Endodermal cell (in vitro differentiated cells): ENCODE data around the gene CDK10. TPM values are rescaled to one million over a fixed set of nuclear protein-coding genes. Genes with fewer than 3 reads are reported as not detected.

Experiments
- DNase-seq: peaks from one replicate; pipeline ENCODE4 v3.0.0-alpha.2; 2017
- H3K27ac ChIP-seq: 2 replicates; pipeline ENCODE4 v1.5.1; 2013; ENCODE audit warnings: mild to moderate bottlenecking, low read depth, low read length, moderate library complexity
- H3K27me3 ChIP-seq: 2 replicates; pipeline ENCODE4 v1.6.1; 2013; ENCODE audit warnings: mild to moderate bottlenecking, low read length, moderate library complexity; ENCODE audit not compliant: insufficient read depth, control insufficient read depth, poor library complexity, severe bottlenecking
- H3K36me3 ChIP-seq: 2 replicates; pipeline ENCODE4 v1.7.0; 2013; ENCODE audit warnings: mild to moderate bottlenecking, low read length, moderate library complexity; ENCODE audit not compliant: control insufficient read depth, insufficient read depth
- H3K4me1 ChIP-seq: one replicate; pipeline ENCODE4 v1.7.0; 2013; ENCODE audit warnings: low read length; ENCODE audit not compliant: control insufficient read depth, insufficient read depth
- H3K4me3 ChIP-seq: 2 replicates; pipeline ENCODE4 v1.5.1; 2013; ENCODE audit warnings: mild to moderate bottlenecking, low read length, moderate library complexity
- H3K9ac ChIP-seq: 2 replicates; pipeline ENCODE4 v1.6.1; 2013; ENCODE audit warnings: mild to moderate bottlenecking, low read length, moderate library complexity; ENCODE audit not compliant: poor library complexity, severe bottlenecking; ENCODE audit errors: extremely low read depth
- H3K9me3 ChIP-seq: 2 replicates; pipeline ENCODE4 v1.6.1; 2013; ENCODE audit warnings: mild to moderate bottlenecking, low read length, moderate library complexity; ENCODE audit not compliant: control insufficient read depth
- H3K27ac Mint-ChIP-seq: 2 replicates; pipeline ENCODE4 v1.8.0; 2020; ENCODE audit warnings: mixed read lengths
- H3K27me3 Mint-ChIP-seq: 2 replicates; pipeline ENCODE4 v1.8.0; 2021; ENCODE audit warnings: mild to moderate bottlenecking, mixed read lengths; ENCODE audit not compliant: insufficient read depth
- H3K36me3 Mint-ChIP-seq: 2 replicates; pipeline ENCODE4 v1.8.0; 2020; ENCODE audit warnings: low read depth, mixed read lengths
- H3K4me1 Mint-ChIP-seq: 2 replicates; pipeline ENCODE4 v1.8.0; 2020; ENCODE audit warnings: mixed read lengths
- H3K4me3 Mint-ChIP-seq: 2 replicates; pipeline ENCODE4 v1.8.0; 2020; ENCODE audit warnings: mild to moderate bottlenecking, moderate library complexity, mixed read lengths
- H3K9me3 Mint-ChIP-seq: 2 replicates; pipeline ENCODE4 v1.8.0; 2020; ENCODE audit warnings: mild to moderate bottlenecking, mixed read lengths
- CTCF ChIP-seq: fragments of 200-600 bp; sonication (generic); conservative IDR thresholded peaks from 2 replicates; pipeline ENCODE4 v1.5.0; 2021; ENCODE audit warnings: antibody characterized with exemption, mild to moderate bottlenecking
- WGBS, 2 experiments: methylation state at CpG; one replicate each; pipeline versions ENCODE4 v1.1.5 to v1.1.7; 2013; ENCODE audit warnings: missing lambda C conversion rate in 2 of 2, mixed read lengths in 1 of 2; ENCODE audit not compliant: insufficient coverage in 1 of 2, insufficient read length in 1 of 2; 5-methylcytosine and 5-hydroxymethylcytosine counted together
- total RNA-seq, 2 donors: library from RNA; stranded (reverse); fragmentation: NEBNext Ultra II Directional in 1 of 2; extraction: Animal tissue kit (Norgen Biotek cat#: 25700) in 1 of 2; gene quantifications; 2 replicates in 1 of 2; 3 replicates in 1 of 2; pipeline ENCODE4 v1.2.1, GENCODE V29; 2021

CDK10 gene
- total RNA-seq, 2 donors from 2014 or later, result 108 to 123 TPM

GRCh38 chr16:89700100-89700648 is 13.7 kb downstream of the CDK10 start:
- H3K4me1 ChIP-seq, result peaks cover 4% of the 10 kb centered on the region
- no peaks in the 10 kb centered on the region for H3K9me3 Mint-ChIP-seq
- H3K4me1 Mint-ChIP-seq, result peaks cover 4% of the 10 kb centered on the region
- 1 to 3% methylated on average over 18 to 30 of the region's 30 CpGs for WGBS, 2 experiments
- peaks cover 6% of the 10 kb centered on the region for H3K27me3 Mint-ChIP-seq
- H3K27ac Mint-ChIP-seq, result peak overlapping the region; percentile 93
- H3K36me3 Mint-ChIP-seq, result peaks cover 13% of the 10 kb centered on the region
- H3K4me3 ChIP-seq, result peak overlapping the region; percentile 81
- peak overlapping the region; percentile 13 for H3K27ac ChIP-seq
- peak overlapping the region; percentile 86 for H3K9ac ChIP-seq
- DNase-seq, result peak; percentile 100
- no peaks in the 10 kb centered on the region for H3K27me3 ChIP-seq
- H3K4me3 Mint-ChIP-seq, result peak overlapping the region; percentile 69
- no peaks in the 10 kb centered on the region for H3K9me3 ChIP-seq
- H3K36me3 ChIP-seq, result peaks cover 13% of the 10 kb centered on the region
- TF ChIP-seq CTCF, result peak; percentile 76

- no peaks in the 10 kb centered on the region for H3K9me3 Mint-ChIP-seq
- TF ChIP-seq CTCF, result peak; percentile 46
- Histone ChIP-seq H3K4me3 (peak overlapping the region; percentile 81), H3K9ac (peak overlapping the region; percentile 86), H3K4me1 (peaks cover 4% of the 10 kb centered on the region), H3K9me3 (no peaks in the 10 kb centered on the region), H3K27me3 (no peaks in the 10 kb centered on the region), H3K27ac (peak overlapping the region; percentile 18), H3K36me3 (peaks cover 13% of the 10 kb centered on the region)
- H3K36me3 Mint-ChIP-seq, result peaks cover 13% of the 10 kb centered on the region
- H3K27me3 Mint-ChIP-seq, result peaks cover 8% of the 10 kb centered on the region
- H3K4me3 Mint-ChIP-seq, result peak overlapping the region; percentile 69
- peak; percentile 88 for DNase-seq
- H3K27ac Mint-ChIP-seq, result peak overlapping the region; percentile 93
- 3 to 4% methylated on average over 24 to 78 of the region's 78 CpGs for WGBS, 2 experiments
- H3K4me1 Mint-ChIP-seq, result peaks cover 4% of the 10 kb centered on the region
Observed at GRCh38 chr16:89700649-89701424, 14.3 kb downstream of the CDK10 start.

GRCh38 chr16:89701425-89702406 is 15.2 kb downstream of the CDK10 start, which contains the start of gene SPATA2L:
Gene SPATA2L, minus strand, starts transcription at chr16:89701705. Its CDS starts 473 bp downstream, at chr16:89701232.
- H3K27me3 Mint-ChIP-seq, result peaks cover 8% of the 10 kb centered on the region
- H3K36me3 ChIP-seq, result peaks cover 13% of the 10 kb centered on the region
- peak within 1 kb of the TSS; percentile 93 for H3K27ac Mint-ChIP-seq
- H3K9me3 ChIP-seq, result no peaks in the 10 kb centered on the region
- peak within 1 kb of the TSS; percentile 86 for H3K9ac ChIP-seq
- H3K4me1 Mint-ChIP-seq, result peaks cover 6% of the 10 kb centered on the region
- peak within 1 kb of the TSS; percentile 69 for H3K4me3 Mint-ChIP-seq
- peak within 1 kb of the TSS; percentile 81 for H3K4me3 ChIP-seq
- WGBS, 2 experiments, result 0 to 2% methylated on average over 47 to 97 of the region's 97 CpGs
- TF ChIP-seq CTCF, result peak; percentile 37
- H3K27me3 ChIP-seq, result no peaks in the 10 kb centered on the region
- H3K9me3 Mint-ChIP-seq, result no peaks in the 10 kb centered on the region
- H3K36me3 Mint-ChIP-seq, result peaks cover 13% of the 10 kb centered on the region
- peak; percentile 99 for DNase-seq
- peaks cover 7% of the 10 kb centered on the region for H3K4me1 ChIP-seq
- peak within 1 kb of the TSS; percentile 18 for H3K27ac ChIP-seq
